ENCODE data around the gene GART. TPM values are rescaled to one million over a fixed set of nuclear protein-coding genes. Genes with fewer than 3 reads are reported as not detected.
"Not testable (repeated sequence)": the region's sequence is repeated elsewhere in the genome, so short reads cannot be mapped to it uniquely, and the experiment has no call there.

Gene GART
- total RNA-seq, 1 donor from 2014 or later = 85.1 TPM

GRCh38 chr21:33470701-33471100 is 71.2 kb downstream of the GART start:
- Mint-ChIP-seq H3K27ac (no peak overlapping the region), H3K4me3 (no peak overlapping the region), H3K9me3 (peaks cover 5% of the 10 kb centered on the region), H3K27me3 (ENCODE audit: low read depth) (no peaks in the 10 kb centered on the region), H3K4me1 (peaks cover 7% of the 10 kb centered on the region), H3K36me3 (peaks cover 8% of the 10 kb centered on the region)
- no peak for DNase-seq (ENCODE audit: low spot score in 2 of 2, unreplicated experiment in 2 of 2)
- TF ChIP-seq, protein P1, sequence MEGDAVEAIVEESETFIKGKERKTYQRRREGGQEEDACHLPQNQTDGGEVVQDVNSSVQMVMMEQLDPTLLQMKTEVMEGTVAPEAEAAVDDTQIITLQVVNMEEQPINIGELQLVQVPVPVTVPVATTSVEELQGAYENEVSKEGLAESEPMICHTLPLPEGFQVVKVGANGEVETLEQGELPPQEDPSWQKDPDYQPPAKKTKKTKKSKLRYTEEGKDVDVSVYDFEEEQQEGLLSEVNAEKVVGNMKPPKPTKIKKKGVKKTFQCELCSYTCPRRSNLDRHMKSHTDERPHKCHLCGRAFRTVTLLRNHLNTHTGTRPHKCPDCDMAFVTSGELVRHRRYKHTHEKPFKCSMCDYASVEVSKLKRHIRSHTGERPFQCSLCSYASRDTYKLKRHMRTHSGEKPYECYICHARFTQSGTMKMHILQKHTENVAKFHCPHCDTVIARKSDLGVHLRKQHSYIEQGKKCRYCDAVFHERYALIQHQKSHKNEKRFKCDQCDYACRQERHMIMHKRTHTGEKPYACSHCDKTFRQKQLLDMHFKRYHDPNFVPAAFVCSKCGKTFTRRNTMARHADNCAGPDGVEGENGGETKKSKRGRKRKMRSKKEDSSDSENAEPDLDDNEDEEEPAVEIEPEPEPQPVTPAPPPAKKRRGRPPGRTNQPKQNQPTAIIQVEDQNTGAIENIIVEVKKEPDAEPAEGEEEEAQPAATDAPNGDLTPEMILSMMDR (IDR thresholded peaks at IDR 0.05; ENCODE audit: unreplicated experiment) = no peak

GRCh38 chr21:33469183-33469582 is 72.7 kb downstream of the GART start:
- not testable (repeated sequence) for H3K36me3 Mint-ChIP-seq; H3K4me1 Mint-ChIP-seq; H3K27me3 Mint-ChIP-seq (ENCODE audit: low read depth); H3K27ac Mint-ChIP-seq; H3K9me3 Mint-ChIP-seq; H3K4me3 Mint-ChIP-seq; DNase-seq (ENCODE audit: low spot score in 2 of 2, unreplicated experiment in 2 of 2)

- TF ChIP-seq, protein P1 (IDR thresholded peaks at IDR 0.05; ENCODE audit: unreplicated experiment) = no peak
- Mint-ChIP-seq H3K4me3 (no peak overlapping the region), H3K9me3 (no peaks in the 10 kb centered on the region), H3K27ac (no peak overlapping the region), H3K36me3 (no peaks in the 10 kb centered on the region), H3K27me3 (ENCODE audit: low read depth) (no peaks in the 10 kb centered on the region), H3K4me1 (no peaks in the 10 kb centered on the region)
- DNase-seq (ENCODE audit: low spot score in 2 of 2, unreplicated experiment in 2 of 2) = no peak
Measured at GRCh38 chr21:33461538-33462250, 80.2 kb downstream of the GART start.

DNA sequence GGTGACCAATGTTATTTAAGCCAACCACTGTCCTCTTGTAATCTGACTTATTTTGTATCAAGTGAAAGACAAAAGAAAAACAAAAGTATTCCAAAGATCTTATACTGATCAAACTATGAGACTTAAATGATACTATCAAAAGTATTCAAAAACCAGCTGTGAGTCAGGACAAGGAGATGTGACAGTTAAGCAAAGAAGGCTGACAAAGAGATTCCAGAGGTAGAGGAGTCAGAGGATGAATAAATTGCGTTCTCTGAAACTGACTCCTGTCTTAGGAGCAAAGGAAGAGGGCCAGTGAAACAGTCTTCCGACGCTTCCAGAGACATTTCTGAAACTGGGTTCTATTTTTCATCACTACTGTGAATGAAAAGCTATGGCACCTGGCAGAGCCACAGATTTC is 83.1 kb downstream of the GART start:
- no peaks in the 10 kb centered on the region for H3K4me1 Mint-ChIP-seq
- H3K9me3 Mint-ChIP-seq = no peaks in the 10 kb centered on the region
- H3K36me3 Mint-ChIP-seq = no peaks in the 10 kb centered on the region
- H3K27ac Mint-ChIP-seq = no peak overlapping the region
- no peak for DNase-seq (ENCODE audit: low spot score in 2 of 2, unreplicated experiment in 2 of 2)
- TF ChIP-seq, protein P1 (IDR thresholded peaks at IDR 0.05; ENCODE audit: unreplicated experiment) = no peak
- no peaks in the 10 kb centered on the region for H3K27me3 Mint-ChIP-seq (ENCODE audit: low read depth)
- H3K4me3 Mint-ChIP-seq = no peak overlapping the region

GRCh38 chr21:33455686-33456446 is 86.1 kb downstream of the GART start:
- no peak for DNase-seq (ENCODE audit: low spot score in 2 of 2, unreplicated experiment in 2 of 2)
- H3K9me3 Mint-ChIP-seq = no peaks in the 10 kb centered on the region
- TF ChIP-seq, protein P1 (IDR thresholded peaks at IDR 0.05; ENCODE audit: unreplicated experiment) = no peak
- no peak overlapping the region for H3K4me3 Mint-ChIP-seq
- no peaks in the 10 kb centered on the region for H3K27me3 Mint-ChIP-seq (ENCODE audit: low read depth)
- H3K27ac Mint-ChIP-seq = no peak overlapping the region
- H3K36me3 Mint-ChIP-seq = peaks cover 14% of the 10 kb centered on the region
- no peaks in the 10 kb centered on the region for H3K4me1 Mint-ChIP-seq

Other genes starting within 250 kb of the GART start
- 24.8 to 28.7 TPM (median 27.0 TPM) in 3 replicates for gene IFNAR1, start 217.1 kb downstream of the GART start, total RNA-seq
- 57.9 to 63.4 TPM (median 59.6 TPM) in 3 replicates for gene IFNGR2, start 138.7 kb downstream of the GART start, total RNA-seq
- 37.3 to 41.1 TPM (median 39.5 TPM) in 3 replicates for gene TMEM50B, start 62.1 kb downstream of the GART start, total RNA-seq
- 2.6 to 3.1 TPM (median 2.8 TPM) in 3 replicates for gene DNAJC28, start 50.4 kb downstream of the GART start, total RNA-seq
- 427 to 437 TPM (median 428 TPM) in 3 replicates for gene SON, start 921 bp upstream of the GART start, total RNA-seq
- 16.4 to 21.8 TPM (median 20.0 TPM) in 3 replicates for gene DONSON, start 46.6 kb upstream of the GART start, total RNA-seq
- 63.0 to 68.3 TPM (median 65.1 TPM) in 3 replicates for gene CRYZL1, start 99.6 kb upstream of the GART start, total RNA-seq
- gene ITSN1, start 100.4 kb upstream of the GART start, total RNA-seq = 66.6 to 77.5 TPM (median 74.3 TPM) in 3 replicates